Measurements from ENCODE around the gene CACTIN.
"Not testable (repeated sequence)": the region's sequence is repeated elsewhere in the genome, so short reads cannot be mapped to it uniquely, and the experiment has no call there.

The CACTIN gene

DNA sequence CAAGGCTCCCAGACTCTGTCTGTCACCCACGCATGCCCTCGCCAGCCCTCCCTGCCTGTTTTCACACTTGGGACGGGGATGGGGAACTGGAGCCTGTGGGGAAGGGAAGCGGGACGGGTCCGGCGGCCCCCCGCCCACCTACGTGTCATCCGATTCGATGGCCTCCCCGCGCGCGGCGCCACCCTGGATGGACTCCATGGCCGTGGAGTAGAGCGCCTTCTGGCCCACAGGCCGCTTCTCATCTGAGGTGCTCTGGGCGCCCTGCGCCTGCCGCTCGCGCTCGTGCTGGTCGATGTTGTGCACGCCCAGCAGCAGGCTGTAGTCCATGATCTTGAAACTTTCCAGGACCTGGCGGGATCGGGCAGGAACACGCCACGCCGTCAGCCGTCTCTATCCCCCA, 25.1 kb upstream of the CACTIN start:
- no peak for DNase-seq
- Histone ChIP-seq H3K27me3 (ENCODE audit: insufficient read depth, low read depth, severe bottlenecking) (no peaks in the 10 kb centered on the region), H3K9me3 (ENCODE audit: severe bottlenecking) (no peaks in the 10 kb centered on the region), H3K36me3 (peaks cover 75% of the 10 kb centered on the region), H3K4me3 (ENCODE audit: low read depth, low read length) (no peak overlapping the region), H3K27ac (no peak overlapping the region)
- TF ChIP-seq CTCF (IDR thresholded peaks at IDR 0.05; ENCODE audit: low read depth, low read length): no peak

DNA sequence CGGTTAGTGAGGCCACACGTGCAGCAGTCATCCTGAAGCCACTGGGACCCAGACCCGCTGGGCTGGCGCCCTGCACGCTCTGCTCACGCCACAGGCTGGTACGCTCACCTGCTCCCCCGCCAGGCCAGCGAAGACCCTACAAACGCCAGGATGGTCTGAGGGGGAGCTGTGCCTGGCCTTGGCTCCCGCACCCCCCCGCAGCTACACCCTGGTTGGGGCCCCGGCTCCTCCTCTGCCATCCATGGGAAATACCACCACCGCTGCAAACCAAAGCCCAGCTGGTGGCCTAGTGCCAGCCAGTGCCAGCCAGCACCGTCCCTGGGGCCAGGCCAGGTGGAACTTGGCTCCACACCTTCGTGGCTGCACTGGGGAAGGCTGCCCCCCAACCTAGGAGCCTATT, 23.3 kb upstream of the CACTIN start:
- Histone ChIP-seq H3K27ac (no peak overlapping the region), H3K27me3 (ENCODE audit: insufficient read depth, low read depth, severe bottlenecking) (no peaks in the 10 kb centered on the region), H3K4me3 (ENCODE audit: low read depth, low read length) (no peak overlapping the region), H3K36me3 (peaks cover 79% of the 10 kb centered on the region), H3K9me3 (ENCODE audit: severe bottlenecking) (no peaks in the 10 kb centered on the region)
- no peak for TF ChIP-seq CTCF (IDR thresholded peaks at IDR 0.05; ENCODE audit: low read depth, low read length)
- no peak for DNase-seq

- no peak for DNase-seq
These were observed 21.7 kb upstream of the CACTIN start for GRCh38 chr19:3648037-3648905.

GRCh38 chr19:3647102-3647501, 20.5 kb upstream of the CACTIN start:
- peaks cover 77% of the 10 kb centered on the region for H3K36me3 ChIP-seq
- not testable (repeated sequence) for H3K27me3 ChIP-seq (ENCODE audit: insufficient read depth, low read depth, severe bottlenecking); H3K9me3 ChIP-seq (ENCODE audit: severe bottlenecking); DNase-seq; H3K4me3 ChIP-seq (ENCODE audit: low read depth, low read length); H3K27ac ChIP-seq

More at GRCh38 chr19:3648037-3648905, 21.7 kb upstream of the CACTIN start:
- Histone ChIP-seq H3K9me3 (ENCODE audit: severe bottlenecking) (no peaks in the 10 kb centered on the region), H3K4me3 (ENCODE audit: low read depth, low read length) (no peak overlapping the region), H3K27me3 (ENCODE audit: insufficient read depth, low read depth, severe bottlenecking) (no peaks in the 10 kb centered on the region), H3K27ac (no peak overlapping the region), H3K36me3 (peaks cover 78% of the 10 kb centered on the region)
- no peak for TF ChIP-seq CTCF (IDR thresholded peaks at IDR 0.05; ENCODE audit: low read depth, low read length)

DNA sequence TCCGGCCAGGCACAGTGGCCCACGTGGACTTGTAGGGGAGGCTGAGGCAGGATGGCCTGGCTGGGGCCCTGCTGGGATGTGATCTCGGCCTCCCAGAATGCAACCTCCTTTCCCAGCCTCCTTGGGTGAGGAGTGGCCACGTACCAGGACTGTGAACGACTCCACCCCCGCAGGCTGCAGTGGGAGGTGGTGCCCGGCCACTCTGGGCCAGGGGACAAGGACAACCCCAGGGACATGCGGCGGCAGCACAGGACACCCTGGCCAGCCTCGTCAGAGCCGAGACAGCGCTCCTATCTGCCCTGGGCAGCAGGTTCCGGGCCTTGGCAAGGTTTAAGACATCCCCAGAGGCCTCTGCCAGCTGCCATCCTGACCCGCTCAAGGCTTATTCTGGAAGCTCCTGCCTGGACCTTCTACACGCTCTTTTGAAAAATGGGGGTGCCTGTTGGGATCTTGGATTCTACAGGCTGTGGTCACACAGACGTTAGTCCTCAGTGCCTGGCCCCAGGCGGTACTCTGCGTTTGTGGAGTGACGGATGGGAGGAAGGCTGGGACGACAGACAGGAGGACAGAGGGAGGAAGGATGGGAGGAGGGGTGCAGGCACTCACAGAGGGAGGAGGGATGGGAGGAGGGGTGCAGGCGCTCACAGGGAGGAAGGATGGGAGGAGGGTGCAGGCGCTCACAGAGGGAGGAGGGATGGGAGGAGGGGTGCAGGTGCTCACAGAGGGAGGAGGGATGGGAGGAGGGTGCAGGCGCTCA, 19.9 kb upstream of the CACTIN start:
- H3K27me3 ChIP-seq (ENCODE audit: insufficient read depth, low read depth, severe bottlenecking): no peaks in the 10 kb centered on the region
- no peak for DNase-seq
- H3K36me3 ChIP-seq: peaks cover 77% of the 10 kb centered on the region
- H3K27ac ChIP-seq: no peak overlapping the region
- no peak for TF ChIP-seq CTCF (IDR thresholded peaks at IDR 0.05; ENCODE audit: low read depth, low read length)
- no peaks in the 10 kb centered on the region for H3K9me3 ChIP-seq (ENCODE audit: severe bottlenecking)
- H3K4me3 ChIP-seq (ENCODE audit: low read depth, low read length): no peak overlapping the region

- Histone ChIP-seq H3K27ac (no peak overlapping the region), H3K9me3 (ENCODE audit: severe bottlenecking) (no peaks in the 10 kb centered on the region), H3K4me3 (ENCODE audit: low read depth, low read length) (no peak overlapping the region), H3K36me3 (peaks cover 78% of the 10 kb centered on the region), H3K27me3 (ENCODE audit: insufficient read depth, low read depth, severe bottlenecking) (no peaks in the 10 kb centered on the region)
- no peak for TF ChIP-seq CTCF (IDR thresholded peaks at IDR 0.05; ENCODE audit: low read depth, low read length)
- no peak for DNase-seq
These were observed 19.1 kb upstream of the CACTIN start for GRCh38 chr19:3645726-3646125.
